Adipocyte (in vitro differentiated cells): ENCODE data around the gene C2CD4D.

Experiments
- DNase-seq: peaks from one replicate; pipeline ENCODE4 v3.0.0-alpha.2; 2015; ENCODE audit warnings: low read depth
- H3K27me3 ChIP-seq: replicated peaks from 2 replicates; pipeline ENCODE4 v1.7.0; 2013; ENCODE audit warnings: mild to moderate bottlenecking, low read length, moderate library complexity; ENCODE audit not compliant: control insufficient read depth, insufficient read depth
- H3K36me3 ChIP-seq: 2 replicates; pipeline ENCODE4 v1.7.0; 2013; ENCODE audit warnings: low read length, mild to moderate bottlenecking, moderate library complexity; ENCODE audit not compliant: control insufficient read depth, insufficient read depth, severe bottlenecking
- H3K4me1 ChIP-seq: 2 replicates; pipeline ENCODE4 v1.7.0; 2013; ENCODE audit warnings: mild to moderate bottlenecking, low read length, moderate library complexity; ENCODE audit not compliant: control insufficient read depth, insufficient read depth
- H3K4me3 ChIP-seq: 2 replicates; pipeline ENCODE4 v1.7.0; 2013; ENCODE audit warnings: mild to moderate bottlenecking, low read length, moderate library complexity
- H3K9ac ChIP-seq: 2 replicates; pipeline ENCODE4 v1.7.0; 2013; ENCODE audit warnings: mild to moderate bottlenecking, low read length, moderate library complexity
- H3K9me3 ChIP-seq: 2 replicates; pipeline ENCODE4 v1.7.0; 2013; ENCODE audit warnings: mild to moderate bottlenecking, low read length, moderate library complexity; ENCODE audit not compliant: control insufficient read depth

The C2CD4D gene

GRCh38 chr1:151809985-151810556, 29.5 kb downstream of the C2CD4D start:
- DNase-seq, result no peak
- peak overlapping the region; percentile 0 for H3K9ac ChIP-seq
- H3K4me1 ChIP-seq, result peaks cover 23% of the 10 kb centered on the region
- H3K36me3 ChIP-seq, result no peaks in the 10 kb centered on the region
- H3K27me3 ChIP-seq, result peaks cover 51% of the 10 kb centered on the region
- H3K9me3 ChIP-seq, result no peaks in the 10 kb centered on the region
- H3K4me3 ChIP-seq, result no peak overlapping the region

- H3K9me3 ChIP-seq, result no peaks in the 10 kb centered on the region
- H3K4me1 ChIP-seq, result peaks cover 23% of the 10 kb centered on the region
- H3K36me3 ChIP-seq, result no peaks in the 10 kb centered on the region
- DNase-seq, result no peak
- H3K27me3 ChIP-seq, result peaks cover 51% of the 10 kb centered on the region
- H3K9ac ChIP-seq, result peak overlapping the region; percentile 0
- no peak overlapping the region for H3K4me3 ChIP-seq
Observed at GRCh38 chr1:151809290-151809984, 30.2 kb downstream of the C2CD4D start.

- Histone ChIP-seq H3K4me1 (peaks cover 23% of the 10 kb centered on the region), H3K9ac (no peak overlapping the region), H3K9me3 (no peaks in the 10 kb centered on the region), H3K36me3 (no peaks in the 10 kb centered on the region), H3K27me3 (peaks cover 56% of the 10 kb centered on the region), H3K4me3 (no peak overlapping the region)
- no peak for DNase-seq
Observed at GRCh38 chr1:151807766-151808165, 31.9 kb downstream of the C2CD4D start.

- H3K9ac ChIP-seq, result no peak overlapping the region
- no peaks in the 10 kb centered on the region for H3K9me3 ChIP-seq
- no peaks in the 10 kb centered on the region for H3K36me3 ChIP-seq
- peaks cover 62% of the 10 kb centered on the region for H3K27me3 ChIP-seq
- H3K4me1 ChIP-seq, result peaks cover 23% of the 10 kb centered on the region
- DNase-seq, result no peak
- H3K4me3 ChIP-seq, result no peak overlapping the region
Observed at GRCh38 chr1:151807131-151807530, 32.5 kb downstream of the C2CD4D start.

- DNase-seq, result no peak
Observed at GRCh38 chr1:151806170-151806569, 33.5 kb downstream of the C2CD4D start.

GRCh38 chr1:151805066-151805820, 34.4 kb downstream of the C2CD4D start, which contains the start of gene LINGO4:
Gene LINGO4 (minus strand): TSS chr1:151805419. CDS start chr1:151802704, 2,715 bp downstream.
- no peak for DNase-seq
- Histone ChIP-seq H3K27me3 (peaks cover 80% of the 10 kb centered on the region), H3K4me3 (no peak within 1 kb of the TSS), H3K4me1 (peaks cover 12% of the 10 kb centered on the region), H3K9me3 (no peaks in the 10 kb centered on the region), H3K36me3 (no peaks in the 10 kb centered on the region), H3K9ac (no peak within 1 kb of the TSS)

More at GRCh38 chr1:151806170-151806569, 33.5 kb downstream of the C2CD4D start:
- Histone ChIP-seq H3K9ac (no peak overlapping the region), H3K4me1 (peaks cover 19% of the 10 kb centered on the region), H3K9me3 (no peaks in the 10 kb centered on the region), H3K4me3 (no peak overlapping the region), H3K27me3 (peaks cover 70% of the 10 kb centered on the region), H3K36me3 (no peaks in the 10 kb centered on the region)

- Histone ChIP-seq H3K9me3 (no peaks in the 10 kb centered on the region), H3K4me3 (no peak overlapping the region), H3K36me3 (no peaks in the 10 kb centered on the region), H3K9ac (no peak overlapping the region), H3K4me1 (no peaks in the 10 kb centered on the region), H3K27me3 (peaks cover 92% of the 10 kb centered on the region)
- DNase-seq, result no peak
Observed at GRCh38 chr1:151803915-151804314, 35.7 kb downstream of the C2CD4D start.

- no peak overlapping the region for H3K9ac ChIP-seq
- no peaks in the 10 kb centered on the region for H3K9me3 ChIP-seq
- H3K4me1 ChIP-seq, result no peaks in the 10 kb centered on the region
- peaks cover 93% of the 10 kb centered on the region for H3K27me3 ChIP-seq
- no peak overlapping the region for H3K4me3 ChIP-seq
- no peak for DNase-seq
- H3K36me3 ChIP-seq, result no peaks in the 10 kb centered on the region
Observed at GRCh38 chr1:151803164-151803563, 36.5 kb downstream of the C2CD4D start.

GRCh38 chr1:151802372-151802771, 37.2 kb downstream of the C2CD4D start:
- no peak overlapping the region for H3K4me3 ChIP-seq
- H3K9ac ChIP-seq, result no peak overlapping the region
- peaks cover 93% of the 10 kb centered on the region for H3K27me3 ChIP-seq
- DNase-seq, result no peak
- H3K36me3 ChIP-seq, result no peaks in the 10 kb centered on the region
- peaks cover 3% of the 10 kb centered on the region for H3K9me3 ChIP-seq
- no peaks in the 10 kb centered on the region for H3K4me1 ChIP-seq

GRCh38 chr1:151801846-151802245, 37.8 kb downstream of the C2CD4D start:
- no peak overlapping the region for H3K4me3 ChIP-seq
- peaks cover 3% of the 10 kb centered on the region for H3K9me3 ChIP-seq
- H3K36me3 ChIP-seq, result no peaks in the 10 kb centered on the region
- peaks cover 93% of the 10 kb centered on the region for H3K27me3 ChIP-seq
- no peak for DNase-seq
- no peak overlapping the region for H3K9ac ChIP-seq
- no peaks in the 10 kb centered on the region for H3K4me1 ChIP-seq

- no peaks in the 10 kb centered on the region for H3K4me1 ChIP-seq
- peaks cover 93% of the 10 kb centered on the region for H3K27me3 ChIP-seq
- peaks cover 3% of the 10 kb centered on the region for H3K9me3 ChIP-seq
- H3K9ac ChIP-seq, result no peak overlapping the region
- H3K36me3 ChIP-seq, result no peaks in the 10 kb centered on the region
- H3K4me3 ChIP-seq, result no peak overlapping the region
- no peak for DNase-seq
Observed at GRCh38 chr1:151801310-151801820, 38.3 kb downstream of the C2CD4D start.
